Adrenal gland (tissue), 5 donors: ENCODE data around the gene SLC35A4.

Source experiments
- POLR2A ChIP-seq, 2 donors: fragments of 450-650 bp; IDR thresholded peaks; one replicate each; pipeline ENCODE4 v1.6.1; 2017; ENCODE audit warnings: antibody characterized with exemption in 2 of 2, mild to moderate bottlenecking in 2 of 2, moderate library complexity in 1 of 2
- TF ChIP-seq, protein P1 (sequence below), 6 experiments: fragments of 450-650 bp in 4 of 6; fragments of 200-600 bp in 2 of 6; sonication (generic) in 1 of 6; IDR thresholded peaks; 1 replicate in 5 of 6; 2 replicates in 1 of 6; pipeline versions ENCODE4 v1.5.1 to v1.8.0; 2016 to 2021; ENCODE audit warnings: antibody characterized with exemption in 6 of 6, mild to moderate bottlenecking in 2 of 6, moderate library complexity in 1 of 6
- donor health status: DM: no; HTN: no; CAD: no.

DNA sequence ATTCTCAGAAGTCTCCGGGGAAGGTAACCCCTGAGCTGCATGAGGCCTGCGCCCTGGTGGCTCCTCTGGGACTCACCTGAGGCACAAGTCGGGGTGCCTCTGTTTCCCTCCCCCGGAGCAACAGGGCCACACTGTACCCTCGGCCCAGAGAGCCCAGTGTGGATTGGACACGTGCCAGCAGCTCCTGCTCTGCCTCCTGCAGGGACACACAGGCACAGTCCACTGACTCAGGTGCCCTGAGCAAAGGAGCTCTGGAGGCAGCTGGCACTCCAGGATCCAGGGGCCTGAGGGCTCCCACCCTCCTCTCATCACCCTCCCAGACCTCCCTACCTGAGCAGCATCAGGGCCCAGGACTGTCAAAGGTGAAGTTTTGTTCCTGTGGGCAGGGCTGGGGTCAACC, 29.5 kb downstream of the SLC35A4 start:
- TF ChIP-seq, protein P1, sequence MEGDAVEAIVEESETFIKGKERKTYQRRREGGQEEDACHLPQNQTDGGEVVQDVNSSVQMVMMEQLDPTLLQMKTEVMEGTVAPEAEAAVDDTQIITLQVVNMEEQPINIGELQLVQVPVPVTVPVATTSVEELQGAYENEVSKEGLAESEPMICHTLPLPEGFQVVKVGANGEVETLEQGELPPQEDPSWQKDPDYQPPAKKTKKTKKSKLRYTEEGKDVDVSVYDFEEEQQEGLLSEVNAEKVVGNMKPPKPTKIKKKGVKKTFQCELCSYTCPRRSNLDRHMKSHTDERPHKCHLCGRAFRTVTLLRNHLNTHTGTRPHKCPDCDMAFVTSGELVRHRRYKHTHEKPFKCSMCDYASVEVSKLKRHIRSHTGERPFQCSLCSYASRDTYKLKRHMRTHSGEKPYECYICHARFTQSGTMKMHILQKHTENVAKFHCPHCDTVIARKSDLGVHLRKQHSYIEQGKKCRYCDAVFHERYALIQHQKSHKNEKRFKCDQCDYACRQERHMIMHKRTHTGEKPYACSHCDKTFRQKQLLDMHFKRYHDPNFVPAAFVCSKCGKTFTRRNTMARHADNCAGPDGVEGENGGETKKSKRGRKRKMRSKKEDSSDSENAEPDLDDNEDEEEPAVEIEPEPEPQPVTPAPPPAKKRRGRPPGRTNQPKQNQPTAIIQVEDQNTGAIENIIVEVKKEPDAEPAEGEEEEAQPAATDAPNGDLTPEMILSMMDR (IDR thresholded peaks at IDR 0.05), result no peak
- TF ChIP-seq POLR2A (IDR thresholded peaks at IDR 0.05), result no peak
